ENCODE measurements around the gene ZNF778.
"Not testable (repeated sequence)": the region's sequence is repeated elsewhere in the genome, so short reads cannot be mapped to it uniquely, and the experiment has no call there.

The ZNF778 gene

GRCh38 chr16:89257757-89258465, 40.4 kb downstream of the ZNF778 start:
- DNase-seq = no peak

- not testable (repeated sequence) for DNase-seq
Observed at GRCh38 chr16:89259901-89260300, 42.4 kb downstream of the ZNF778 start.

GRCh38 chr16:89261691-89262563, 44.4 kb downstream of the ZNF778 start:
- DNase-seq = no peak

- no peak for DNase-seq
Observed at GRCh38 chr16:89264800-89265550, 47.5 kb downstream of the ZNF778 start.

GRCh38 chr16:89265647-89266046, 48.1 kb downstream of the ZNF778 start:
- no peak for DNase-seq

- no peak for DNase-seq
Observed at GRCh38 chr16:89266521-89267134, 49.1 kb downstream of the ZNF778 start.

GRCh38 chr16:89267746-89268145, 50.2 kb downstream of the ZNF778 start:
- not testable (repeated sequence) for DNase-seq

GRCh38 chr16:89268585-89268984, 51.1 kb downstream of the ZNF778 start:
- DNase-seq = no peak

- no peak for DNase-seq
Observed at GRCh38 chr16:89268987-89269735, 51.7 kb downstream of the ZNF778 start.

GRCh38 chr16:89269805-89270665, 52.5 kb downstream of the ZNF778 start:
- no peak for DNase-seq

GRCh38 chr16:89270666-89271345, 53.3 kb downstream of the ZNF778 start:
- DNase-seq = no peak

- no peak for DNase-seq
Observed at GRCh38 chr16:89272631-89273030, 55.1 kb downstream of the ZNF778 start.

GRCh38 chr16:89273741-89274472, 56.4 kb downstream of the ZNF778 start:
- DNase-seq = no peak

GRCh38 chr16:89274561-89275283, 57.2 kb downstream of the ZNF778 start:
- DNase-seq = no peak

- DNase-seq = no peak
Observed at GRCh38 chr16:89275284-89275584, 57.7 kb downstream of the ZNF778 start.

- no peak for DNase-seq
Observed at GRCh38 chr16:89275837-89276720, 58.6 kb downstream of the ZNF778 start.

- no peak for DNase-seq
Observed at GRCh38 chr16:89277049-89277448, 59.5 kb downstream of the ZNF778 start.

- no peak for DNase-seq
Observed at GRCh38 chr16:89277641-89278341, 60.3 kb downstream of the ZNF778 start.

All from NCI-H1436 treated with DMSO at 0.1 percent for 48 hours (cell line).